HG03439 (cell line): ENCODE results near the gene MBOAT7.
"Not testable (repeated sequence)": the region's sequence is repeated elsewhere in the genome, so short reads cannot be mapped to it uniquely, and the experiment has no call there.

Experiments used
- ATAC-seq: cut with Tn5 transposase; IDR thresholded peaks from one replicate; pipeline ENCODE4 v1.9.1; 2021; ENCODE audit warnings: mild to moderate bottlenecking, moderate library complexity; ENCODE audit not compliant: unreplicated experiment

Gene MBOAT7

DNA sequence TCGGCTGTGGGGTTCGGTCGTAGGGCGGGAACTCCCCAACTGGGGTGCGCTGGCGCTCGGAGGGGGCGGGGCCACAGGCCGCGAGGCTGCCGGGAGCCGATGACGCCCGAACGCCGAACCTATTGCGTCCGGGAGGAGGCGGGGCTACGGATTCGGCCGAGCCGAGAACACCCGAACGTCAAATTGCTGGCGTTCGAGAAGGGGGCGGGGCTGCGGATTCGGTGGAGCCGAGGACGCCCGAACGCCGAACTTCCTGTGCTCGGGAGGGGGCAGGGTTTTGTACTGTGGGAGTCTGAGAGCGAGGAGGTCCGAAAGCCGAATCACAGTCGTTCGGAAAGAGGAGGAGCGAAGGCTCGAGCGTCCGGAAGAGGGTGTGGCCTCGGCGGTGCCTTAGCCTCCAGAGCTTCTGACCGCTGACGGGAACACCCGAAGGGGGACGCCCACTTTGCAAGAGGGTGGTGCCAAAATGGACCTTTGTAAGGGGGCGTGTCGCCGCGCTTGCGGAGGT is 1.2 kb upstream of the MBOAT7 start:
- ATAC-seq, result peak; percentile 51

DNA sequence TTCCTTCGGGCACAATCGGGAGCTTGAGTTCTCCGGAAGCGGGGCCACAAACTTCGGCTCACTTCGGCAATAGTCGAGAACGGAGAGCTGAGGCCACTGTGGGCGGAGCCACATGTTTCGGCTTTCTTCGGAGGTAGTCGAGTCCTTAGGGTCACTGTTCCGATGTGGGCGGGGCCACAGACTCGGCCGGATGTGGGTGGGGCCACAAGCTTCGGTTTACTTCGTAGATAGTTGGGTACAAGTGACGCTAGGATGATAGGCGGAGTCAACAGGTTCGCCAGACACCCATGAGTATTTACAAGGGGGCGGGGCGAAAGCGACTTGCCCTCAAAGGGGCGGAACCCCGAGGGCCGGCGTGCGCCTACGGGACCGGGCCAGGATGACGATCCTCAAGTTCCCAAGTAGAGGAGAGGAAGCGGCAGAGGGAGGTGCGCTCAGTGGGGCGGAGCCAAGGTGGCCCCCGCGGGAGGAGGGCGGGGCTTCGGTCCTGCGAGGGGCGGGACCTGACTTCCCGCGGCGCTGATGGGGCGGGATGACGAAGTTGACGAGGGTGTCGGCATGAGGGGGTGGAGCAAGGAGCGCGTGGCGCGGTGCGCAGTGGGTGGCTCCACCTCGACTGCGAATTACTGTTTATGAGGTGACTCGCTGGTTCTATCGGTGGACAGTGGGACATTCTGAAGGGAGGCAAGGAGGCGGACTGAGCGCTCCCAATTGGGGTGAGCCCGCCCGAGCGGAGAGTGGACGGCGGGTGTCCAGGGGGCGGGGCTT is 539 bp upstream of the MBOAT7 start:
- ATAC-seq, result peak; percentile 52

DNA sequence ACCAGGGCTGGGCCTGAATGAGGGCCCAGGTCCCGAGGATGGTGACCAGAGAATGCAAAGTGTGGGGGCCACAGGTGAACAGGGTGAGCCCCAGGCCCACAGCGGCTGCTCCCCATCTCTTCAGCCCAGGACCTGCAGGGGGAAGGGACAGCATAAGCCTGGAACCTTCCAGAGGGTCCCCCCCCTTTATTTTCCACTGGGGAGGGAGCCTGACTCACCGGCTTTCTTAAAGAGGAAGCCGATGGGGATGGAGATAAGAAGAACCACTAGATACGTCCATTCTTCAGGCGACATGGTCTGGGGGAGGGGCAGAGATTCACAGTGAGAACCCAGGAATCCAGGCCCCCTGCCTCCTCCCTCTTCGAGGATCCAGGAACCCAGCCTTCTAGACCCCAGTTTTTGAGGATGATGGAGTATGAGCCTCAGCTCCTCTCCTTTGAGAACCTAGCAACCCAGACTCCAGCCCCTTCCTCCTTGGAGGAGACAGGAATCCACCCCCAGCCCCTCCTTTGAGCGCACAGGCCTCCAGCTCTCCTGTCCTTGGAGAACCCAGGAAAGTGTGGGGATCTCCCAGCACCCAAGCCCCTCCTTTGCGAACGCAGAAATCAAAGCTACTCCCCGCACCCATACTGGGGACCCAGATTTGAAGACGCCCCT is 1.0 kb downstream of the MBOAT7 start:
- ATAC-seq, result no peak

DNA sequence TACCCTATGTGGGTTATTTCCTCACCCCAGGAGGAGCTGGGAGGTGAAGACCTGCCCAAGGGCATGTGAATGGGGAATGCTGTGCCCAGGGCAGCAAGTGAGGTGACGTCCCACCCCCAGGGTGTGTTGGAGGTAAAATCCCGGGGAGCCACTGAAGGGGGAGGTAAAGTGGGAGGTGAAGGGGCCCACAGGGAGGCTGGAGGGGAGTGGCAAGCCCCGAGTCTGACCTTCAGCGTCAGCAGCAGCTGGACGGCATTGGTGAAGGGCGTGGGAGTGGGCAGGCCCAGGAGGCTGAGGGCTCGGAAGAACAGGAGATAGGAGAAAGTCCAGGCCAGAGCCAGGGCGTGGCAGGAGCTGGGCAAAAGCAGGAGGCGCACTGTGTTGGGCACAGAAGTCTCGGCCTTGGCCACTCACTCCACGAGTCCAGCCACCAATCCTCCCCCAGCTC is 2.4 kb downstream of the MBOAT7 start:
- ATAC-seq, result no peak

DNA sequence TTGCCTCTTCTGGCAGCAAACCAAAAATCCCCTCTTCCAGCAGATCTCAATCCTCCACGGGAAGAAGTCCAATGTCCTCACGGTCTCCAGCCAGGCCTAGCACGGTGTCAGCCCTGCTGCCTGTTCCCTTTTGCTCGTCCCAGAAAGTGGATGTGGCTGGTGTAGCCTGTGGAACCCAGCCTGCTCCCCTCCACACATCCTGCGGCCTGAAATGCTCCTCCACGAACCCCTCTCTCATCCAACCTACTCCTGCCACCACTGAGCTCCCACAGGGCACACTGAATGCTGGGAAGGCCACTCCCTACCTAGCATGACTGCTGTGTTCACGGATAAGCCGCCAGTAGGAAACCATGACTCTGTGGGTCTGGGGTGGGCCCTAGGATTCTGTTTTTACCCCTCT is 3.0 kb downstream of the MBOAT7 start:
- no peak for ATAC-seq

DNA sequence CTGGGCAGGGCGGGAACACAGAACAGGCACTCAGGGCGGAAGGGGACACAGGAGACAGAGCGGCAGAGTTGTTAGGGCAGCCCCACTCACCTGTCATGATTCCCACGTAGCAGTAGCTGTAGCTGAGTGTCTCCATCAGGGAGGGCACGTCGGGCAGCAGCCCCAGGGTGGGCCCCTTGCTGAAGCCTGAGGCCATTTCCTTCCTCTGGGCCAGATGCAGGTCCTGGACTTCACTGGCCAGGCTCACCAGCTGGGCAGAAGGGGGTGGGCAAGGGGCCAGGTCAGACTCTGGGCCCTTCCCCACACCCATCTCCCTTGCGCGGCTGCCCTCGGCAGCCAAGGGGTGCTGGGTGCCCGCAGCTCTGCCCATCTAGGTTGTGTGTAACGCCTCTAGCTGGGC is 5.9 kb downstream of the MBOAT7 start:
- ATAC-seq, result no peak

DNA sequence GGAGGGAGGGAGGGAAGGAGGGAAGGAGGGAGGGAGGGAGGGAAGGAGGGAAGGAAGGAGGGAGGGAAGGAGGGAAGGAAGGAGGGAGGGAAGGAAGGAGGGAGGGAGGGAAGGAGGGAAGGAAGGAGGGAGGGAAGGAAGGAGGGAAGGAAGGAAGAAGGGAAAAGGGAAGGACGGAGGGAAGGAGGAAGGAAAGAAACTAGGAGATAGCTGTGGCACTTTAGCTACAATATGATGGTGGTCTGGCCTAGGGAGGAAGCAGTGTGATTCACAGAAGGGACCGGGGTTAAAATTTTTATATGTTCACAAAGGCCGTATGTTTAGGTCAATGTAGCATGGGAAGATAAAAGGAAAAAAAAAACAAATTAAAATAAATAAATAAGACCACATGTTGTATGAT is 7.5 kb downstream of the MBOAT7 start:
- not testable (repeated sequence) for ATAC-seq

DNA sequence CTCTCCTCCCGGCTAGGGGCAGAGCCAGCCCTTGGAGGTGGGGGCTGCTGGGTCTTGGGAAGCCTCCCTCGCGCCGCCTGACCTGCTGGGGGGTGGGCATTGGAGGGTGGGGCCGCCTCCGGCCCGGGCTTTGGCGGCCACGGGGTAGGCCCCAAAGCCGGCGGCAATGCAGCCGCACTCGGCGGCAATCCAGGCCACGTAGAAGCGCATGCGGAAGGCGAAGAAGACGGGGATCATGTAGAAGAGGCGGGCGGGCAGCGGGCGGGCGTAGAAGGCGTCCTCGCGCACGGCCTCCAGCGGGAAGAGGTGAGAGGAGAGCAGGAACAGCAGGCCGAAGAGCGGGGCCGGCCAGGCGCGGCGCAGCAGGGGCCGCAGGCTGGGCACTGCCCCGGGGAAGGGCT is 8.7 kb downstream of the MBOAT7 start:
- no peak for ATAC-seq

DNA sequence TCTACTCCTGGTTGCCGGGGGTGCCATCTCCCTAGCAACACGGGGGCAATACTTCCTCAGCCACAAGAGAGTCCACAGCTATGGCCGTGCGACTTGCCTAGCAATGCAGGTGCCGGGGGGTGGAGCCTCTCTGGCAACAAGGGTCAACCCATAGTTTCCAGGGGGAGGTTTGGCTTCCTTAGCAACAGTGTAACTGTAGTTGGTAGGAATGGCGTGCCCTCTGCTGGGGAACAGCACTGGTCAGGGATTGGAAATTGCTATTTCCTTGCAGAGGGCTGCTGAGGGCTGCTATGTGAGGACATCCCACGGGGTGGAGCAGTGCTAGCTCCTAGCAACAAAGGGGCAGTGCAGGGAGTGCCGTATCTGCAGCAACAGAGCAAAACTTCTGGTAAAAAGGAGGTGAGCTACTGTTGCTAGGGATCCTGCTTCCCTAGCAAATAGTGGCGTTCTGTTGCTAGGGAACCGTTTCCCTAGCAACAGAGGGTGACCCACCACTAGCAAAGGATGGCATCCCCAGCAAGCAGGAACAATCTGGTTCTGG is 9.4 kb downstream of the MBOAT7 start:
- no peak for ATAC-seq

DNA sequence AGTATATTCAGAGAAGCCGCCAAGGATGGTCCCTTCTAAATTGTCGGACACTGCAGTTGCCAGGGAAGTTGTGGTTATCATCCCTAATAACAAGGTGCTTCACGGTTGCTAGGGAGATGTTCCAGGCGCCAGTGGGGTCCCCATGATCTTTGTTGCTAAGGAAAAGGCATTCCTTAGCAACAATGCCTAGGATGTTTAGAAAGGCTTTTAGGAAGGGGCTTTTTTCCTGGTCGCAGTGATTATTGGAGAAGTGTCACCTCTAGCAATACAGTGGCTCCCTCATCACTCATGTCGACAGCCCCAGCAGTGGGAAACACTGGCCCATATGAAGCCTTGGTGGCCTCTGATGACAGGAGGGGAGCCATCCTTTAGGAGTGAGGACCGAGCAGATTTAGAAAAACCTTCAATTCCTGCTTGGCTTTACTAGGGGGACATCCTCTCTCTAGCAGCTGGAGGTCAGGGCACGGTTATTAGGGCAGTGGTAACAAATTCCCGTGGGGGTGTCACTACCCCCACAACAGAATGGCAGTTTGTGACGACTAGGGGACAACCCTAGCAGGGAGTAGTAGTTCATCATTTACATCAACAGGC is 10.0 kb downstream of the MBOAT7 start:
- ATAC-seq, result no peak

DNA sequence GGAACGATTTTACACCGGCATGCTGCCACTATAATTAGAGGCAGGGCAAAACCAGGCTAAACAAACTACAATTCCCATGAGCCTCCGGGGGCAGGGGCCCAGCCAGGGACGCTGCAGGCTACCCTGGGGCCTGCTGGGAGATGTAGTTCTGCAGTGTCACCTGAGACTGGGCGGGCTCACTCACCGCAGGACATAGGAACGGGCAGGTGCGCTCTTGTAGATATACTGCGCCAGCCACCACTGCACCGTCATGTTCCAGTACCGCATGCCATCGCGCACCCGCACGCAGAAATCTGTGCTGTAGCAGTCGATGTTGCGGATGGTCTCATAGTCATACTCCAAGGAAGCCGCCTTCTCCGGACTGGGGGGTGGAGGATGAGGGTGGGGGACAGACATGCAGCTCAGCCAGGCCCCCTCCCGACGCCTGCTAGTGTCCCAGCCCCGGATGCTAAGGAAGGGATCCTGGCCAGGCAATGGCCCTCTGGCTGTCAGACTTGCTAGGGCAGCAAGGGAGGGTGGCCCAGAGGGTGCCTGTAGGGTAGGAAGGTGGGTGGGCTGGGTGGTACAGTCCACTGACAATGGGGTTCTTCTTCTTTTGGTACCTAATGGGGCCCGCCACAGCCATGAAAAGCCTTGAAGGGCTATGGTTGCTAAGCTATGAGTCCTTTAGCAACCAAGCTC is 10.7 kb downstream of the MBOAT7 start:
- no peak for ATAC-seq

DNA sequence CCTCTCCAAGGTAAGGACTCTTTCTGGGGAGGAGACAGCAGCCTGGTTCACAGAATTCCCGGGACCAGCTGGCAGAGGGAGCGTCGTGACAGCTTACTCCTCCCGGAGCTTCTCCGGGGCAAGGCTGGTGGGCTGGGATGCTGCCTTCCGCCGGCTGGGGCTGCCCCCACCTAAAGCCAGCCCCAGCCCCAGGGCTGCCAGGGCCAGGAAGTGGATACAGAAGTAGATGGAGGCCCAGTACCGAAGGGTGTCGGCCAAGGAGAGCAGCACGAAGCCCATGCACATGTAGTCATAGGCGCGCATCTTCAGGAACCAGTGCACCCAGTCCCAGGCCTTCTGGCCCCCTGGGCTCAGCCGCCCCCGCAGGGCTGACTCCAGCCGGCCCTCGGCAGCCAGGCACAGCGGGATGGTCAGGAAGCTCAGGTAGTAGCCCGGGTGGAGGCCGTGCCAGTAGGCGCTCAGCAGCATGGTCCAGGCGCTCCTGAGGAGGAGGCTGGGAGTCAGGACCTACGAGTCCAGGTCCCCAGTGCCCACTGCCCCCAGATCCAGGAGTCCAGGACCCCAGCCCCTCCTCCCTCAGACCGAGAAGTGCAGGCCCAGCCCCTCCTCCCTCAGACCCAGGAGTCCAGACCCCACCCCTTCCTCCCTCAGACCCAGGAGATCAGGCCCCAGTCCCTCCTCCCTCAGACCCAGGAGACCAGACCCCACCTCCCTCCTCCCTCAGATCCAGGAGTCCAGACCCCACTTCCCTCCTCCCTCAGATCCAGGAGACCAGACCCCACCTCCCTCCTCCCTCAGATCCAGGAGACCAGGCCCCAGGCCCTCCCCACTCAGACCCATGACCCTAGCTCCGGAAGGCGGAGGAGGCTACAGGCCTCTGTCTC is 15.2 kb downstream of the MBOAT7 start:
- no peak for ATAC-seq

DNA sequence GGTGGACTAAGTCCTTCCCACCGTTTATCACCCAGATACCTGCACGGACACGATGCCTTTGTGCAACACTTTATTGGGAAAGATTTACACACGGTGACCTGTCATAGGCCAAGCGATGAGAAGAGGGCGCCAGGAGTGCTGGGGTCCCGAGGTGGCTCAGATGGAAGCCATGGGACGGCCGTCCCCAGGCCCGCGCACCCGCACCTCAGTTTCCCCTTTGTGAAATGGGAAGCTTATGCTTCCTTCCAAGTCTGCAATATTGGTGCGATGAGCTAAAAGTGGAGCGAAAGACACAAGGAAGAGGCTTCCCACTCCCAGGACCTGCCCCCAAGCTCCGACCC is 16.1 kb downstream of the MBOAT7 start:
- no peak for ATAC-seq

DNA sequence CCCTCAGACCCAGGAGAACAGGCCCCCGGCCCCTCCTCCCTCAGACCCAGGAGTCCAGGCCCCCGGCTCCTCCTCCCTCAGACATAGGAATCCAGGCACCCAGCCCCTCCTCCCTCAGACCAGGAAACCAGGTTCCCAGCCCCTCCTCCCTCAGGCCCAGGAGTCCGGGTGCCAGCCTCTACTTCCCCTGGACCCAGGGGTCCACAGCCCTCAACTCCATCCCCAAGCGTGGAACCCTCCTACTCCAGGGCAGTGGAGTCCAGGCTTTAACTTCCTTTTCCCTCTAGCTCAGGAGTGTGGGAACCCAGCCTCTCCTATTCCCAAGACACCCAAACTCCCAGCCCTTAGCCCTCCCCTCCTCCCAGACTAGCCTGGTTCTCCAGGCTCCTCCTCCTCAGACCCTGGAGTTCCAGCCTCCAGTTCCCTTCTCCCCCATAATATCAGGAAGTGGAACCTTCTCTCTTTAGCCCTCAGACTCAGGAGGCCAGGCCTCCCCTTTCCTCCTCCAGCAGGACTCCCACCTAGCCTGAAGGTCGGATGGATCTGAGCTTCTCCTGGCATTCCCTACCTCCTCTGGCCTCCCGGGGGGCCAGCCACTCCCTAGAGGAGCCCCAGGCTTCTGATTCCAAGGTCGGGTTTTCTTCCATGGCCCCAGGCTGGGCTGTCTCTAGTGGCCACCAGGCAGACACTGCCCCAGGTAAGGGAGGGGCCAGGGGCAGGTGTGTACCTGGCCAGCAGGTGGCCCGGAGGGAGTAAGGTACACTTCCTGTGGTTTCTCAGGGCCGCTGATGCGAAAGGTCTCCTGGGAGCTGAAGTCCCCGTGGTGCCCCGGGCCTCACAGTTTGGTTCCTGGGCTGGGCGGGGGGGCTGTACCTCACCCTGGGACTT is 16.7 kb downstream of the MBOAT7 start, which contains the start of gene TMC4:
Gene TMC4, minus strand, starts transcription at position 690 of the 888 bp plus-strand sequence. Its CDS starts 43 bp downstream, at position 647.
- ATAC-seq, result no peak

DNA sequence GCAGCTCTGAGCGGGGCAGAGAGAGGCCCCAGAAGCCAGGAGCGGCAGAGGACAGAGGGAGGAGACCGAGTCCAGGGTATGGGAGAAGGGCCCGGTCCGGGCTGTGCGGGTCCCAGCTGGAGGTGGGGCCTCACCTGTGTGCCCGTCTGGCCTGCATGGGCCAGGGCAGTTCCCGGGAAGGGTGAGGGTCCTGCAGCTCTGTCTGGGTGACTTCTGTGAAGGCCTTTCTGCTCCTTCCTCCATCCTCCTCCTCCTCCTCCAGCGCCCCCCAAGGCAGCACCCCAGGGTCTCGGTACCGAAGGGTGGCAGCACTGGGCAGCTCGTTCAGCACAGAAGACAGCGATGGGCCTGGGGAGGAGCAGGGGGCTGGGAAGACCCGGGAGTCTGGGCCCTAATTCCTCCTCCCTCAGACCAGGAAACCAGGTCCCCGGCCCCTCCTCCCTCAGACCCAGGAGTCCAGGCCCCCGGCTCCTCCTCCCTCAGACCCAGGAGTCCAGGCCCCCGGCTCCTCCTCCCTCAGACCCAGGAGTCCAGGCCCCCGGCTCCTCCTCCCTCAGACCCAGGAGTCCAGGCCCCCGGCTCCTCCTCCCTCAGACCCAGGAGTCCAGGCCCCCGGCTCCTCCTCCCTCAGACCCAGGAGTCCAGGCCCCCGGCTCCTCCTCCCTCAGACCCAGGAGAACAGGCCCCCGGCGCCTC is 17.5 kb downstream of the MBOAT7 start:
- ATAC-seq, result not testable (repeated sequence)

DNA sequence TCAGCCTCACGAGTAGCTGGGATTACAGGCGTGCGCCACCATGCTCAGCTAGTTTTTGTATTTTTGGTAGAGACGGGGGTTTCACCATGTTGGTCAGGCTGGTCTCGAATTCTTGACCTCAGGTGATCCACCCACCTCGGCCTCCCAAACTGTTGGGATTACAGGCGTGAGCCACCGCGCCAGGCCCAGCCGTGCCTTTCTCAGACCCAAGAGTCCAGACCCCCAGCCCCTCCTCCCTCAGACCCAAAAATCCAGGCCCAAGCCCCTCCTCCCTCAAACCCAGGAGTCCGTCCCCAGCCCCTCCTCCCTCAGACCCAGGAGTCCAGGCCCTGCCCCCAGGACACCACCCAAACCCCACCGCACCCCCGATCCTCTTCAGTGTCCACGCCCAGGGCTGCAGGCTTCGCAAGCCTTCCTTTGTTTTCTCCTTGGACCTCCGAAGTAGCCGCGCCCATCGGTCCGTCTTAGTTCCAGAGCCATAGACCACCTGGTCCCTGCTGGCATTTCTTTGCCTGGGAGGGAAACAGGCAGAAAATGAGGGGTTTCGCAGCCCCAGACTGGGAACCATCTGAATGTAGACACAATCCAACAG is 20.1 kb downstream of the MBOAT7 start:
- ATAC-seq, result no peak

DNA sequence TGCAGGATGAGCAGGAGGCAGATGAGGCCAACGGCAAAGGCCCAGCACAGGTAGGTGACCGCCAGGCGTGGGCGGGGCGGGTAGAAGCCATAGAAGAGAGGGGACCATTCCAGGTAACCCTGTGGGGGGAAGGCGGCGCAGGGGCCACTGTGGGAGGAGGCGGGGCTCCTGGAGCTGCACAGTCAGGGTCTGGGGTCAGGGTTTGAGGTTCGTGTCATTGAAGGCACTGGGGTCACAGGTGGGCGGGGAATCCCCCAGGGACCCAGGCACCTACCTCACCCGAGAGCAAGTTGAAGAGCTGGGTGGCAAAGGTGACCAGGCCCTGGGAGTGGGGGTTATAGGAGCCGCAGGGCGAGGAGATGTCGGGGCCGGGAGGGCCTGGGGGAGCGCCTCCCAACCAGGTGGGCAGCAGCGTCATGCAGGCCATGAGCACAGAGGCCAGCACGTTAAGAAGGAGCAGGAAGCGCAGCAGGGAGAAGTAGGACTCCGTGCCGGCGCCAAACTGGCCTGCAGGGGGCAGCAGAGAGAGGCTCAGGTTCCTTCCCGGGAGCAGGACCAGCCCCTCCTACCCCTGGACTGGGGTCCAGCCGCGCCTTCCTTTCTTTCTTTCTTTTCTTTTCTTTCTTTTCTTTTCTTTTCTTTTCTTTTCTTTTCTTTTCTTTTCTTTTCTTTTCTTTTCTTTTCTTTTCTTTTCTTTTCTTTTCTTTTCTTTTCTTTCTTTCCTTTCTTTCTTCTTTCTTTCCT is 21.0 kb downstream of the MBOAT7 start:
- no peak for ATAC-seq
